ENCODE data around the gene OR51B4.

- TF ChIP-seq, protein P1, sequence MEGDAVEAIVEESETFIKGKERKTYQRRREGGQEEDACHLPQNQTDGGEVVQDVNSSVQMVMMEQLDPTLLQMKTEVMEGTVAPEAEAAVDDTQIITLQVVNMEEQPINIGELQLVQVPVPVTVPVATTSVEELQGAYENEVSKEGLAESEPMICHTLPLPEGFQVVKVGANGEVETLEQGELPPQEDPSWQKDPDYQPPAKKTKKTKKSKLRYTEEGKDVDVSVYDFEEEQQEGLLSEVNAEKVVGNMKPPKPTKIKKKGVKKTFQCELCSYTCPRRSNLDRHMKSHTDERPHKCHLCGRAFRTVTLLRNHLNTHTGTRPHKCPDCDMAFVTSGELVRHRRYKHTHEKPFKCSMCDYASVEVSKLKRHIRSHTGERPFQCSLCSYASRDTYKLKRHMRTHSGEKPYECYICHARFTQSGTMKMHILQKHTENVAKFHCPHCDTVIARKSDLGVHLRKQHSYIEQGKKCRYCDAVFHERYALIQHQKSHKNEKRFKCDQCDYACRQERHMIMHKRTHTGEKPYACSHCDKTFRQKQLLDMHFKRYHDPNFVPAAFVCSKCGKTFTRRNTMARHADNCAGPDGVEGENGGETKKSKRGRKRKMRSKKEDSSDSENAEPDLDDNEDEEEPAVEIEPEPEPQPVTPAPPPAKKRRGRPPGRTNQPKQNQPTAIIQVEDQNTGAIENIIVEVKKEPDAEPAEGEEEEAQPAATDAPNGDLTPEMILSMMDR (IDR thresholded peaks at IDR 0.05): no peak
- no peak for TF ChIP-seq EZH2 (IDR thresholded peaks at IDR 0.05)
Observed at GRCh38 chr11:5283086-5283485, 18.7 kb downstream of the OR51B4 start.
